AG09309 (cell line): ENCODE measurements around the gene TXN2.

Experiments
- DNase-seq: peaks from one replicate; pipeline ENCODE4 v3.0.0-alpha.2; 2010; ENCODE audit warnings: low read depth
- H3K4me3 ChIP-seq: 2 replicates; pipeline ENCODE4 v1.5.1; 2011; ENCODE audit warnings: mild to moderate bottlenecking, low read depth, low read length, moderate library complexity; ENCODE audit not compliant: control insufficient read depth
- TF ChIP-seq, protein P1 (sequence below): IDR thresholded peaks from 2 replicates; pipeline ENCODE4 v1.5.1; 2011; ENCODE audit warnings: mild to moderate bottlenecking, low read depth, low read length, inconsistent platforms; ENCODE audit not compliant: insufficient read depth, control insufficient read depth; ENCODE audit errors: missing control alignments

TXN2 gene

DNA sequence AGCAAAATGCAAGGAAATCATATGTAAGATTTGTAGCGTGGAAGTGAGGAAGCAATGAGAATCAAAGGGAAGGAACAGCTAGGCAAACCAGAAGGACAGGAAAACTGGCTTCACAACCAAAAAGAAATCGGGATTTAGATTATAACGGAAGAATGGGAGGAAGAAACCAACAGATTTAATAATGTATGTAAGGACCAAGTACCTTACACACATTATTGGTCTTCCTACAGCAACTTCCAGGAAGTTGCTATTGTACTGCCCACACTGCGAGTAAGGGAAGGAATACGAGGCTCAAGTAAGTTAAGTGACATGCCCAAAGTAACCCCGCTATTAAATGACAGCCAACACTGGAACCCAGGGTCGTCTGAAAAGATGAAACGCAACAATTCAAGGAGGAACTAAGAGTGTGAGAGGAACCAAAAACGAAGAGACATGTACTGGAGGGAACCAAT, 473 bp downstream of the TXN2 start:
- DNase-seq = no peak
- peak overlapping the region; percentile 61 for H3K4me3 ChIP-seq
- TF ChIP-seq, protein P1, sequence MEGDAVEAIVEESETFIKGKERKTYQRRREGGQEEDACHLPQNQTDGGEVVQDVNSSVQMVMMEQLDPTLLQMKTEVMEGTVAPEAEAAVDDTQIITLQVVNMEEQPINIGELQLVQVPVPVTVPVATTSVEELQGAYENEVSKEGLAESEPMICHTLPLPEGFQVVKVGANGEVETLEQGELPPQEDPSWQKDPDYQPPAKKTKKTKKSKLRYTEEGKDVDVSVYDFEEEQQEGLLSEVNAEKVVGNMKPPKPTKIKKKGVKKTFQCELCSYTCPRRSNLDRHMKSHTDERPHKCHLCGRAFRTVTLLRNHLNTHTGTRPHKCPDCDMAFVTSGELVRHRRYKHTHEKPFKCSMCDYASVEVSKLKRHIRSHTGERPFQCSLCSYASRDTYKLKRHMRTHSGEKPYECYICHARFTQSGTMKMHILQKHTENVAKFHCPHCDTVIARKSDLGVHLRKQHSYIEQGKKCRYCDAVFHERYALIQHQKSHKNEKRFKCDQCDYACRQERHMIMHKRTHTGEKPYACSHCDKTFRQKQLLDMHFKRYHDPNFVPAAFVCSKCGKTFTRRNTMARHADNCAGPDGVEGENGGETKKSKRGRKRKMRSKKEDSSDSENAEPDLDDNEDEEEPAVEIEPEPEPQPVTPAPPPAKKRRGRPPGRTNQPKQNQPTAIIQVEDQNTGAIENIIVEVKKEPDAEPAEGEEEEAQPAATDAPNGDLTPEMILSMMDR = no peak

DNA sequence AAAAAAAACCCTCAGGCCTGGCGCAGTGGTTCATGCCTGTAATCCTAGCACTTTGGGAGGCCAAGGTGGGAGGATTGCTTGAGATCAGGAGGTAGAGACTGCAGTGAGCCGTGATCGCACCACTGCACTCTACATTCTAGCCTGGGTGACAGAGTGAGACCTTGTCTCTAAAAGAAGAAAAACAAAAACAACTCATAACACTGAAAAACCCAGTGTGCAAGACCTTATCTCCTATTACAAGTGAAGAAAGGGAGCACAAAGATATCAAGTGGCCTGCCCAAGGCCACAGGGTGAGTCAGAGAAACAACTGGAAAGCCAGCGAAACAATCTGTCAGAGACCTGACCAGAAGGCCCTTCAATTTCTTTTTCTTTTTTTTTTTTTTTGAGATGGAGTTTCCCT, 2.5 kb downstream of the TXN2 start:
- DNase-seq = no peak
- no peak overlapping the region for H3K4me3 ChIP-seq
- TF ChIP-seq, protein P1 = no peak

DNA sequence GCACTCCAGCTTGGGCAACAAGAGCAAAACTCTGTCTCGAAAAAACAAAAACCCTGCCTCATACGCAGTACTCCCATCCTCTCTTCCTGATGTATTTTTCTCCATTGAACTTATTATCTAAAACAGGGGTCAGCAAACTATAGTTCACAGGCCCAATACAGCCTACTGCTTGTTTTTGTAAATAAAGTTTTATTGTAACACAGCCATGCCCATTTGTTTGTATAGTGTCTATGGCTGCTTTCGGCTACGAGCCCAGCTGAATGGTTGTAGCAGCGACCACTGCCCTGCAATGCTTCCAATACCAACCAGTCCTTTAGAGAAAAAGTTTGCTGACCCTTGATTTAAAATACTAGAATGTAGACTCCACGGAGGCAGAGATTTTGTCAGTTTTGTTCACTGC, 6.1 kb downstream of the TXN2 start:
- TF ChIP-seq, protein P1 = no peak
- no peak for DNase-seq
- no peak overlapping the region for H3K4me3 ChIP-seq

DNA sequence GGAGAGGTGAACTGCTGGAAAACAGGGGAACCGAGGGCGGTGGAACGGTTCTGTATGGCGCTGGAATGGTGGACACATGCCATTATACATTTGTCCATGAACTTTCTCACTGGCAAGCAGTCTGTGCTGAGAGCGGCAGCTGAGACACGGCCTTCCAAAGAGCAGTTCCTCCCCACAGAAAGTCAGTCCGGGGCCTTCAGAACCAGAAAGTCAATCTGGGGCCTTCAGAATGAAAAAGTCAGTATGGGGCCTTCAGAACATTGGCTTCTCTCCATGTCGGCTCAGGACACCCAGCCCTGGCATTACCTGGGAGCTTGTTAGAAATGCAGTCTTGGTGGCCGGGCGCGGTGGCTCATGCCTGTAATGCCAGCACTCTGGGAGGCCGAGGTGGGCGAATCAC, 8.8 kb downstream of the TXN2 start:
- DNase-seq = no peak
- TF ChIP-seq, protein P1 = no peak
- H3K4me3 ChIP-seq = no peak overlapping the region

DNA sequence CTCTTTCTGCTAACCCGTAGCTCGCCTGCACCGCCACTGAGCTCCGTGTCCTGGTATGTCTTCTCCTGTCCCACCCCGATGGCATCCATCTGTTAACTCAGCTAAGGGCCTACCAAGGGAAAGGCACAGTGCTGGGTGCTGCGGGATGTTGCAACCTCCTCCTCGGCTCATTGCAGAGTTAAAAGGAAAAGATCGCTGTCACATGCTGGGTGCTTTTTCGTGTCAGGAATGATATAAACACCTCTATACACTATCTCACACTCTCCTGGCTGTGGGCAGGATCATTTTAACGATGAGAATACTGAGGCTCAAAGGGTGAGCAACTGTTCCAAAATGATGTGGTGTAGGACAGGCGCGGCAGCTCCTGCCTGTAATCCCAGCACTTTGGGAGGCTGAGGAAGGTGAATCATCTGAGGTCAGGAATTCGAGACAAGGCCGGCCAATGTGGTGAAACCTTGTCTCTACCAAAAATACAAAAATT, 10.1 kb downstream of the TXN2 start:
- TF ChIP-seq, protein P1 = no peak
- no peak overlapping the region for H3K4me3 ChIP-seq
- DNase-seq = no peak

DNA sequence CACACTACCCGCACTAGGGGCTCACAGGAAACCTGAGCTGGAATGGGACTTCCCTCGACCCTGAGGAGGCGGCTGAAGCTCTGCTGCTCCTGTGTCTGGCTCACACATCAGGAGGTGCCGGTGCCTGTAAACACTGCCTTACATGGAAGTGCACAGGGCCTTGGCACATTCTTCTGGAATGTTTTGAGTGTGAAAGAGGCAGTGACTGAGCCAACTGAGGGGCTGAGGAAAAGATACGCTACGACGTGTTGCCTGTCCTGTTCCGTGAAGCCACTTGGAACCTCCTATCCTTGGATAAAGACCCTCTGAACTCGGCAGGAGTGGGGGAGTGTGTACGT, 10.5 kb downstream of the TXN2 start:
- TF ChIP-seq, protein P1 = no peak
- DNase-seq = no peak
- H3K4me3 ChIP-seq = no peak overlapping the region
